Measurements from ENCODE around the gene ZMIZ1.

DNA sequence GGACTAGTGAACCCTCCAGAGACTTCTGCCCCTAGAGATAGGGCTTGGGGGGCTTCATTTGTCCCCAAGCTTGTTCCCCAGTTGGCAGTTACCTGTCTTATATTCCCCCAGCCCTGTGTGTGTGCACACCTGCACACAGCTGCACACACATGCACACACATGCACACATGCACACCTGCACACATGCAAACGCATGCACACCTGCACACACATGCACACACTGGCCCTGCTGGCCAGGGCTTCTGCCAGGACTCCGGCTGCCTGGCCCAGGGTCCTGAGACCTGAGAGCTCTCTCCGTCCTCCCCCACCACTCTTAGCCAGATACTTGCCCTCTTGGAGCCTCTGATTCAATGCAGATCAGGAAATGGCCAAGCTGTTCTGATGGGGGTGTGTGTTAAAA lies 6.7 kb downstream of the ZMIZ1 start:
- TF ChIP-seq, protein P1, sequence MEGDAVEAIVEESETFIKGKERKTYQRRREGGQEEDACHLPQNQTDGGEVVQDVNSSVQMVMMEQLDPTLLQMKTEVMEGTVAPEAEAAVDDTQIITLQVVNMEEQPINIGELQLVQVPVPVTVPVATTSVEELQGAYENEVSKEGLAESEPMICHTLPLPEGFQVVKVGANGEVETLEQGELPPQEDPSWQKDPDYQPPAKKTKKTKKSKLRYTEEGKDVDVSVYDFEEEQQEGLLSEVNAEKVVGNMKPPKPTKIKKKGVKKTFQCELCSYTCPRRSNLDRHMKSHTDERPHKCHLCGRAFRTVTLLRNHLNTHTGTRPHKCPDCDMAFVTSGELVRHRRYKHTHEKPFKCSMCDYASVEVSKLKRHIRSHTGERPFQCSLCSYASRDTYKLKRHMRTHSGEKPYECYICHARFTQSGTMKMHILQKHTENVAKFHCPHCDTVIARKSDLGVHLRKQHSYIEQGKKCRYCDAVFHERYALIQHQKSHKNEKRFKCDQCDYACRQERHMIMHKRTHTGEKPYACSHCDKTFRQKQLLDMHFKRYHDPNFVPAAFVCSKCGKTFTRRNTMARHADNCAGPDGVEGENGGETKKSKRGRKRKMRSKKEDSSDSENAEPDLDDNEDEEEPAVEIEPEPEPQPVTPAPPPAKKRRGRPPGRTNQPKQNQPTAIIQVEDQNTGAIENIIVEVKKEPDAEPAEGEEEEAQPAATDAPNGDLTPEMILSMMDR (tag by site-specific recombination; IDR thresholded peaks at IDR 0.05), result no peak
- TF ChIP-seq TCF7L2 (IDR thresholded peaks at IDR 0.05; ENCODE audit: borderline replicate concordance, low read depth, low read length) (no peak), ZNF138 (tag by site-specific recombination; IDR thresholded peaks at IDR 0.05; ENCODE audit: borderline replicate concordance) (no peak), MYNN (tag by site-specific recombination; IDR thresholded peaks at IDR 0.05; ENCODE audit: borderline replicate concordance) (no peak), ZNF561 (tag by site-specific recombination; IDR thresholded peaks at IDR 0.05; ENCODE audit: borderline replicate concordance) (no peak), ZNF558 (tag by site-specific recombination; IDR thresholded peaks at IDR 0.05) (no peak)

All from HEK293 (cell line).